ENCODE data around the gene SORBS1.

- no peak for TF ChIP-seq ZNF280B (CRISPR knock-in tag; IDR thresholded peaks at IDR 0.05)
- no peak for TF ChIP-seq ZZZ3 (IDR thresholded peaks at IDR 0.05)
- no peak for TF ChIP-seq BRF1 (IDR thresholded peaks at IDR 0.05; ENCODE audit: borderline replicate concordance, extremely low read depth, insufficient read length)
- TF ChIP-seq ZBTB33 (CRISPR knock-in tag; IDR thresholded peaks at IDR 0.05): no peak
- no peak for TF ChIP-seq ATF6 (CRISPR knock-in tag; IDR thresholded peaks at IDR 0.05)
Measured at GRCh38 chr10:95478185-95478584, 83.0 kb downstream of the SORBS1 start.
